HG02852 (cell line): ENCODE results near the gene LZTFL1.

Experiments used
- ATAC-seq: cut with Tn5 transposase; IDR thresholded peaks from one replicate; pipeline ENCODE4 v1.9.1; 2021; ENCODE audit warnings: mild to moderate bottlenecking, moderate library complexity; ENCODE audit not compliant: unreplicated experiment

Gene LZTFL1

DNA sequence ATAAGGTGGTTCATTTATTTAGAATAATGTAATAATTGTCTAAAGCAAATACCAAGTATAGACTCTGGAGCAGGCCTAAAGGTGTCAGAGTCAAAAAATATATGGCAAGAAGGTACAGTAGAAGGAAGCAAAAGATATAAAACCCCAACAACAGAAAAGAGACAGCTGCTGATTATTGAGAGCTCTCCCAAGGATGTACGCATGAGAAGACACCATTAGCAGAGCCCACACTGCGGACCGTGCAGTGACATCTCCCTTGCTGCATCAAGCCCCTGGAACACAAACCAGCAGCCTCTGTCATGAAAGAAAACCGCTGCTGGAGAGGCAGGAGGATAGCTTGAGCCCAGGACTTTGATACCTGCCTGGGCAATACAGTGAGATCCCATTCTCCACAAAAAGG lies 27.6 kb downstream of the LZTFL1 start:
- no peak for ATAC-seq

- ATAC-seq: no peak
Measured at GRCh38 chr3:45807681-45808540, 34.0 kb downstream of the LZTFL1 start.

GRCh38 chr3:45807133-45807532 lies 34.8 kb downstream of the LZTFL1 start:
- no peak for ATAC-seq

DNA sequence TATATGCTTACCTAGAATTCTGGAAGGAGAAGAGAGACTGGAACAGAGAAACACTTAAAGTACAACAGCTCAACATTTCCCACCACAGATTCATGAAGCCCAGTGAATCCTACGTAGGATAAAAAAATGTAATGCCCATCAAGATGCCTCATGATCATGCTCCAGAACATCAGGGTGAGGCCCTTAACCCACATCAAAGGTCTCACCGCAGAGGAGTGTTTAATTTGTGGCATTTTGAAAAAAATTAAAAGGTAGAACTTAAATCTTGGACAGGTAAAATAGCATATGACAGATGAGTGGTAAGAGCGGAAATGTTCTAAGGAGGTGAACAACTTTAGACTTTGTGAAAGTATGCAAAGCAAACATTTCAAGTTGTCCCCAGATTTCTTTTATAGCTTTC lies 35.8 kb downstream of the LZTFL1 start:
- ATAC-seq: no peak

DNA sequence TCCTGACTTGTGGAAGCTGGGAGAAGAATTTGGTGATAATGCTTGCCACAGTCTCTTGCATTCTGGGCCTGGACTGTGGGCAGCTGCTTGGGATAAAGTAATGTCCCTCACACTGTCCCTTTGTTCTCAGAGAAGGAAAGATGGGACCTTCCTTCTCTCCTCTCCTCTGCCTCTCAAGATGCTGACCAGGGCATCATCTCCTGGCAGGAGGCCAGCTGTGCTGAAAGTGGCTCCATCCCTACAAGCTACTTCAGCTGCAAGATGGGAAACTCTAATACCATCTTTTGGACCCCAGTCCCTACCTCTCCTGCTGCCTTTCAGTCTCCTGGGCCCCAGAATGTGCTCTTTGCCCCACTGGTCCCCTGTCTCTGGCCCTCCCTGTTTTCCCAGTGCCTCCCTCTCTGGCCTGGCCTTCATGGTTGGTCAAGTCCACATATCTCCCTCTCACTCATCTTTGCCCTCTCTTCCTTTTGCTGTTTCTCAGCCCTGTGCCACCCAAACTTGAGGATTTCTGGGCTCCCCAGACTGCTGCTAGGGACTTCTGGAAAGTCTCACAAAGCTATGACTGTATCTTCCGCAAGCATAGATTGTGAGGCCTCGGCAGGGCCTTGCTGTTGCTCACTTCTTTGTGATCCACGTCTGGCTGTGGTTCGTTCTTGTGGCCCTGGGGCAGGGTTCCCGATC lies 38.5 kb downstream of the LZTFL1 start:
- no peak for ATAC-seq

- no peak for ATAC-seq
Measured at GRCh38 chr3:45802146-45802545, 39.8 kb downstream of the LZTFL1 start.

DNA sequence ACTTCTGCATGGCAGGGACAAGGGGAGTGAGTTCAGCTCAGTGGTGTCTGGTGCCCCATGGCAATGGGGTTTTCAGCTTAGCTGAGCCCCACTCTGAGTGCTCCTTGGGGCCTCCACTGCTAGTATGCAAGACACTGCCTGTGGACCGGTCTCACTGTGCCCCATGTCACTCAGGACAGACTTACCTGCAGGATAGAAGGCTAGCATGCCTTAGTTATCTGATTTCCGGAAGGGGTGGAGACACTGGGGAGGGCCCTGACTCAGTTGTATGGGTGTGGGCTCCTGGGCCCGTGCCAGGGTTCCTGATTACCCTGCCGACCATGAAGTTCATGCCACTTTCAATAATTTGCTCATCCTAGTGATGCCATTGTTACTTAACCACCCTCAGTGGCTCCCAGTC lies 41.3 kb downstream of the LZTFL1 start:
- ATAC-seq: no peak

DNA sequence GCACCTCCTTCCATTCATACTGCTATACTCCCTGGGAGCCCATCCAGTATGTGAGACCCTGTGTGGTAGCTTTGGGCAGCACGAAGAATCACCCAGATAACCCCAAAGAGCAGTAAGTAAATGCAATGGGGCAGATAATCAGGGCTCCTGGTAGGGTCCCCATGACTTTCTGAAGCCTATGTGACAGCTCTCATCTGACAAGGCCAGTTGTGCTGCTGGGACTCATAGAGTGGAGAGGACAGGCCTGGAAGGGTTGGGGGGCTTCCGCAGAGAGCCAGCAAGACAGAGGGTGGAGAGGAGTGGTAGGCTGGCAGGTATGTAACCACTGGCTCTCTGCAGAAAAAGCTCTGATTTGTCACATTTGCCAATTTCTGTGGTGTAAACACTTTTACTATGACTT lies 42.3 kb downstream of the LZTFL1 start:
- no peak for ATAC-seq

DNA sequence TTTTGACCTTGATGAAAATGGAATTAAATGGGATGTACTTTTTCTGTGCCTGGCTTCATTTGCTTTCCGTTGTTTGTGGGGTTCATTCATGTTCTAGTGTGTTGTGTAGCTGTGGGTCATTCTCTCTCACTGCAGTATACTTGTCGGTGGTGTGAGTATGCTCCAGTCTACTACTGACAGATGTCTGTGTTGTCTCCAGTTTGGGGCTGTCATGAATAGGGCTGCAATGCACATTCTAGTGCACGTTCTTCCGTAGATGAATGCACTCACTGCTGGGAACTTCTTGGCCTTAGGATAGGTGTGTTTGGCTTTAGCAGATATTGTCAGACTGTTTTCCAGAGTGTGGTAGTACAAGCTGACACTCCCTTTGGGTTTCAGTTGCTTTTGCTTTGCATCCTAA lies 43.9 kb downstream of the LZTFL1 start:
- ATAC-seq: no peak

GRCh38 chr3:45796902-45797637 lies 44.8 kb downstream of the LZTFL1 start:
- no peak for ATAC-seq

DNA sequence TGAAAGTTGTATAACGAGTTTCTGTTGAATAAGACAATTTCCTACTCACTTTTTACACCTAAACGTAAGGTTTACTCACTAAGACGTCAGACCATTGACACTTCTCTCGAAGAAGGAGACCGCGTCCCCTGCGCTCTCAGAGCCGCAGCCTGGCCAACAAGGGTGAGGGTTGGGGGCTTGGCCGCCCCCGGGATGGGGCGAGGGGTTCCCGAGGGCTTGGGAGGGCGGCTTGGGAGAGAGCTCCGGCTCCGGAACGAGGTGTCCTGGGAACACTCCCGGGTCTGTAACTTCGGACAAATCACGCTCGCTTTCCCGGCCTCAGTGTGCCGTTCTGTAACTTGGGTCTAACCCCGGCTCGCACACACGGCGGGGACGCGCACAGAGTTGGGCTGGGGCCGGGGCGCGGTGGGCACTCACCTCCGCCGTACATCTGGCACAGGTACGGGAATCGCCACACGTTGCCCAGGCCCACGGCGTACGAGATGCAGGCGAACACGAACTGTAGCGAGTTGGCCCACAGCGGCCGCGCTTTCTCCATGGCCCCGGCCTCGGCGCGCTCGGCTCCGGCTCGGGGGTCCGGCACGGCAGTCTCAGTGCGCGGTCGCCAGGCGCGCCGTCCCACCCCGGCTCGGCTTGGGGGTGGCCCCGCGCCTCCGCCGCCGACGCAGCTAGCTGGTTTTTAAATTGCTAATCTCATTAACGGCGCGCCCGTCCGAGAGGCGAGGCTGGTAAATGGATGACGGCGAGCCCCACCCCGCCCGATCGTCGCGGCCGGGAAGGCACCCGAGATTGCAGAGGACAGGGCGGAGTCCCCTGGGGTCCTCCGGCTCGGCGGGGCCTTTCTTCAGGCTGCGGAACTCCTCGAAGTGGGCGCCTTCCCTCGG lies 45.8 kb downstream of the LZTFL1 start, which contains the start of gene SLC6A20:
TSS of gene SLC6A20 (minus strand) at position 655 of the 884 bp plus-strand sequence. CDS start at position 538, 117 bp downstream.
- ATAC-seq: no peak

DNA sequence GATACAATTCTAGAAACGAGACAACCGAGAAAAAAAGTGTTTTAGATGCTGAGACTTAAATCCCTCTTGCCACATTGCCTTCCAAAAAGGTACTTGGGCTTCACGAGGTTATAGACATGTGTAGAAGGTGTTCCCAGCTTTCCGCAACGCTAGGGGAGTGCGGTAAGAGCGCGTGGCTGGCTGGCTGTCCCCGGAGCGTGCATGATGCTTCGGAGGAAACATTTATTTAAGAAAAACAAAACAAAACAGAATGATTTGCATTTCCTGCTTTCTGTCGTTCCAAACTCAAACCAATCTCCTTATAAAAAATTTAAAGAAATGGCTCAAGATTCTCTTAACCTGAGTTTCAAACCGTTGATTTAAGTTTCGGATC lies 46.4 kb downstream of the LZTFL1 start:
- ATAC-seq: no peak

DNA sequence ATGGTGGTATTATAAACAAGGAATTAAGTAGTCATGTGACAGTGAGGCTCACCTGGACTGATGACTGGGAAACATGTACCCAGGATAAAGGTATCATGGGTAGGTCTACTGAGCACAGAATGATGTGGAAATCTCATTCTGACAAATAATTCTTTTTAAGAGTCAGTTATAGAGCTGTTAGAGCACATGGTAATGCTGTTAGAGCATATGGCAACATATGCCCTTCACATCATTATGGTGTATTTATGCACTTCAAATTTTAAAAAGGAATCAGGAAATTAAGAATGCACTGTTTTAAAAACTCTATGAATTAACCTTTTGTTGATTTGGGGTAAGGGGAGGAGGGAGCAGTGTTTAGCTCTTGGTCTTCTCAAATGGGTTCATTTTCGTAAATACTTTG lies 47.3 kb downstream of the LZTFL1 start:
- ATAC-seq: no peak

GRCh38 chr3:45794177-45794560 lies 47.8 kb downstream of the LZTFL1 start:
- ATAC-seq: no peak

GRCh38 chr3:45793482-45794176 lies 48.3 kb downstream of the LZTFL1 start:
- ATAC-seq: no peak

- ATAC-seq: no peak
Measured at GRCh38 chr3:45792516-45793172, 49.3 kb downstream of the LZTFL1 start.

DNA sequence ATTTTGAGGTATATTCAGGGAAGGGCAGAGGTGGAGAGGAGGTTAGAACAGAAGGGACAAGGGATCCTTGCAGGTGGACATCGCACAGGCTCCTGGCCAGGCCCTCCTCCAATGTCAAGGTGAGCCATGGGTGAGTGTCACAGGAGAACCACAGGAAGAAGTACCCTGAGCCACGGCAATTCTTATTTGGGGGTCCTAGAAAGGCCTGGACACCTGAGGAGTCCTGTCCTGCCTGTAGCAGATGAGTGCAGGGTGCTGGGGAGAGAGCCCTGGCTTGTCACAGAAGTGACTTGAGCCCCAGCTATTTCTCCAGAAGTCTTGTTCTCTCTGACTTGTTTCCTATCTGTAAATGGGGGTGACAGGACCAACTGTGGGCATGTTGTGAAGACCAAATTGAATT lies 49.9 kb downstream of the LZTFL1 start:
- no peak for ATAC-seq

DNA sequence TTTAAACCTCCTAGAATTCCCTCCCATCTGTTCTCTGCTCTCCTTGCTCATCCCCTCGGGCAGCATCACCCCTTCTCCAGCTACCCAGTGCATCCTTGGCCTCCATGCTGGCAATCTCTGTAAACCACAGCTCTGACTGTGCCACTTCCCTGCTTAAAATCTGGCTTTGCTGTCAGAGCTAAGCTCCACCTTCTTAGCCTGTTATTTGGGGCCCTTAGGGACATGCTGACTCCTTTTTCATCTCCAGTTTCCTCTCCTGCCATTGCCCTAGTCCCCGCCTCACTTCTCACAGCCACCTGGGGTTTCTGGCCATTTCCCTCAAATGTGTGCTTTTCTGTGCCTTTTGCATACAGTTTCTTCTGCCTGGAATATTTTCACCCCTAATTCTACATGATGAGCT lies 51.3 kb downstream of the LZTFL1 start:
- no peak for ATAC-seq

- ATAC-seq: no peak
Measured at GRCh38 chr3:45789235-45789812, 52.6 kb downstream of the LZTFL1 start.
